ENCODE data around the gene NIM1K.
"Not testable (repeated sequence)": the region's sequence is repeated elsewhere in the genome, so short reads cannot be mapped to it uniquely, and the experiment has no call there.

- not testable (repeated sequence) for TF ChIP-seq CTCF (IDR thresholded peaks at IDR 0.05); SIN3A (IDR thresholded peaks at IDR 0.05; ENCODE audit: borderline replicate concordance, insufficient read depth, low read depth, low read length); POLR2AphosphoS5 (IDR thresholded peaks at IDR 0.05; ENCODE audit: low read depth, low read length); REST (IDR thresholded peaks at IDR 0.05; ENCODE audit: insufficient read depth in 1 of 2, low read depth in 2 of 2, low read length in 1 of 2); TCF7L2 (IDR thresholded peaks at IDR 0.05; ENCODE audit: low read depth, low read length)
Observed at GRCh38 chr5:43306954-43307353, 114.9 kb downstream of the NIM1K start.

Measured in Panc1 (cell line).